Hematopoietic multipotent progenitor cell treated with erythropoietin and hydrocortisone succinate and interleukin-3 and kit ligand, for 6 days (in vitro differentiated cells): ENCODE data around the gene DNPEP.

Experiments
- DNase-seq: peaks from one replicate; pipeline ENCODE4 v3.0.0-alpha.2; 2015

DNPEP gene

DNA sequence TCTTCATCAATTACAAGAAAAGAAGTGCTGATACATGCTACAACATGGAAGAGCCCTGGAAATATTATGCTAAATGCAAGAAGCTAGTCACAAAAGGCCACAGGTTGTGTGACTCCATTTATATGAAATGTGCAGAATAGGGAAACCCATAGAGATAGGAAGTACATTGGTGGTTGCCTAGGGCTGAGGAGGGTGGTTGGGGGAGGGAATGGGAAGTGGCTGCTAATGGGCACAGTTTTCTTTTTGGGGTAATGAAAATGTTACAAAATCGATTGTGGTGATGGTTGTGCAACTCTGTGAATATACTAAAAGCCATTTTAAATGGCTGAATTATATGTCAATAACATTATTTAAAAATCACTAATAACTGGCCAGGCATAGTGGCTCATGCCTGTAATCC, 30.9 kb downstream of the DNPEP start:
- peak; percentile 60 for DNase-seq

DNA sequence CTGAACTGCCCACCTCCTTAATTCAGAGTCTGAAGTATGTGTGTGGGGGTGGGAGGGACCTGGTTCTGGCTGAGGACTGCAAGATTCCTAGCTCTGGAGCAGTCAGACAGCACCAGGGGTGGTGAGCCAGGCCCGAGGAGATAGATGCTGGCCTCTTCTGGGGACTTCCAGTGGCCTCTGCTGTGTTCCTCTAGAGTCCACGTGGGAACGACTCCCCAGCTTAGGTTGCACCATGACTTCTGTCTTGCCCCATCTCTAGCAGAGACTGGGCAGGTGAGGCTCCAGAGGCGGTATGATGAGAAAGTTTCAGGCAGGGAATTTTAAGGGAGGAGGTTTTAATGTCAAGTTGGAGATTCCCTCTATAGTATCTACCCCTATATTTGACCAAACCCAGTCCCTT, 33.1 kb downstream of the DNPEP start:
- DNase-seq, result no peak

DNA sequence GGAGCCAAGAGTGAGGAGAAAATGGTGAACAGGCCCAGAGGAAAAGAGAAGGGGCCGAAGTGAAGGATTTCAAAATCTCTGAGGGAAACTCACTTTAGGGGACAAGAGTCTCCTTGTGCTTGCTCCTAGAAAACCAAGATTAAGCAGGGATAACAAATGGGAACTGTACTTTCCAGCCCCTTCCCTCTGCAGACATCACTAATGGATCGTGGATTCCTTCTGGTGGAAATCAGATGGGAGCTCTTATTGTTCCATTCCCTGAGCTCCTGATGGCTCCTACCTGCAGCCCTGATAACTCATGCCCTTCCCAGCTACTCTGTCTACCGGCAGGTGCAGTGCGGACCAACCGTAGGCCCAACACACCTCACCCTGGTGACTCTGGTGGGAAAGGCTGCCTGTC, 34.6 kb downstream of the DNPEP start:
- DNase-seq, result no peak

DNA sequence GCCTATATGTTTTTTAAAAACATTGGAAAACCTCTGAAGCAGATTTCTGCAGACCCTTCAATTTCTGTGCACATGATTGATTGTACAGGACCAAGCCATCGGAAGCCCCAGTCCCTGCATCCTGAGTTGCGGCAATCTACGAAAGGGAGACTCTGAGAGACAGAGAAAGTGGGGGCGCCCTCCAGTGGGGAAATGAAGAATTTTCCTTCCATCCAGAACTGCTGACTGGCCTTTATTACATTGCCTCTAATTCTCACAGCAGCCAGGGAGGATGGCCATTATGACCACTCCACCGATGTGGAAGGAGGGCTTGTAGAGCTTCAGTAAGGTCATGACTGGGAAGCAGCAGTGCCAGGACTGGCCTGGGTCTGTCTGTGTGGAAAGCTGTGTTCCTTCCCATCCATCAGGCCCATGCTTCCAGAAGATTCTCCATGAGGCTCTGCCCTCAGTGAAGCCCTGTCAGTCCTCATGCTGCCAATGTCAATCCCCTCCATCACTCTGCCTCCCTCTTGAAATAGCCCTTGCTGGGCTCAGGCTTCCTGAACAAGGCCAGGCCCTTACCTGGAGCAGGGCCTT, 35.2 kb downstream of the DNPEP start:
- DNase-seq, result peak; percentile 88

DNA sequence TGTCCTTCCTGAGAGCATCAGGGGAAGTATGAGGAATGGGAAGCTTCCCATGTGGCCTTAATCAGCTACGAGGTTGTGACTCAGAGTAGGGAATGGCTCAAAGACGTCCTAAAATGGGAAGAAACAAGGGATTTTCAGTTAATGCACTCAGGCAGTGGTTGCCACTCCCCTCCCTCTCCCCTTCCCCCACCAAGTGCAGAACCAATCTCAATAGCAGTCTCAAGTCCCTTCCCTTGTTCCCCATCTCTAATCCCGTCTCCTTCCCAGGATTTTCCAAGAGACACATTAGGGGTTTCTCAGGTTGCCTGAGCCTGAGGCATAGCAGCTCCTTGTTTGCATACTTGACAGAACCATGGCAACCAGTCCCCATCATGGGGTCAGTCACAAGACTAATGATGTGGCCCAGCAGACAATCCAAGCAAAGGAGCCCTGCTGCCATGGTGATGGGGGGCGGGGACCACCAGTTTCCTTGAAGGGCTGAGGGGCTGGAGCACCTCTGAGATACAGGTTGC, 36.9 kb downstream of the DNPEP start:
- DNase-seq, result no peak

DNA sequence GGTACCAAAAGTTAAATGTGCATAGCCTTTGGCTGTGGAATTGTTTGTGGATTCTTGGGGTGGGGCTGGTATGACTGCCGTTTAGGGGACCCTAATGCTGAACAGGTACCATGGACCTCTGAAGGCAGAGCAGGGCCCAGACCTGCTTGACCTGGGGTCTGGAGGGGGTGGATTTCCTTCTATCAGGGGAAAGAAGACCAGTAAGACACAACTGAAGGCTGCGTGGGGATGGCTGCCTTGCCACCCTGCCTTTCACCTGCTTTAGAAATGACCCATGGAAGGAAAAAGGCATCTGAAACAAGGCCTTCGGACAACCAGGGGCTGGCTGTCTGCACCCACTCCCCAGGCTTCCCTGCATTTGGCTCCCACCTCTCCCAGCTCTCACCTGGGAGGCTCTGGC, 37.5 kb downstream of the DNPEP start:
- no peak for DNase-seq

DNA sequence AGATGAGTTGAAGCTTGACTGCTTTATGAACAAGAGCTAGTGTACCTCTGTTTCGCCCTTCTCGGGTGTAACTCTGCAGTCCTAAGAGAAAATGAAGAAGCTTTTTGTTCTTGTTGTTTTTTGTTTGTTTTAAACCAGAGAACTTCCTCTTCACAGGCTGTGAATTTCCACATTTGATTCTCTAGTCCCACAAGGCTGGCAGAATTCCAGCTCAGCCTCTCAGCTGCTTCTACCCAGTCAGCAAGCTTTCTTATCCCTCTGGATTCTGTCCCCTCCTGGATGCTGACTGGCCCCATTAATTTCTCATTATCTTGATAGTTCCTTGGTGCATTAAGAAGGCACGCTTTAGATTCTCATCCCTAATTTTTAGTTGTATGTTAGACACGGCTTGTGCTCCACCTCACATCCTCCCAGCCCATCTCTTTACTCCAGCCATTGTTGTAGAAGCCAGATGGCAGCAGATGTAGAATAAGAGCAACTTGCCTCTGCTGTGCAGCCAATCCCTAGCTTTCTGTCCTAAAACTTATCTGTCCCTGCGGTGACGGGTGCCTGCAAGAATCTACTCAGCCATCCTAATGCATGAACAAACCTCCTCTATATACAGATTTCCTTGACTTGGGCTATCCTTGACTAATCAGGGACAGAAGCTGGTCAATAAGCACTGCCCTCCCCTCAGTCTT, 42.8 kb downstream of the DNPEP start:
- DNase-seq, result peak; percentile 24

DNA sequence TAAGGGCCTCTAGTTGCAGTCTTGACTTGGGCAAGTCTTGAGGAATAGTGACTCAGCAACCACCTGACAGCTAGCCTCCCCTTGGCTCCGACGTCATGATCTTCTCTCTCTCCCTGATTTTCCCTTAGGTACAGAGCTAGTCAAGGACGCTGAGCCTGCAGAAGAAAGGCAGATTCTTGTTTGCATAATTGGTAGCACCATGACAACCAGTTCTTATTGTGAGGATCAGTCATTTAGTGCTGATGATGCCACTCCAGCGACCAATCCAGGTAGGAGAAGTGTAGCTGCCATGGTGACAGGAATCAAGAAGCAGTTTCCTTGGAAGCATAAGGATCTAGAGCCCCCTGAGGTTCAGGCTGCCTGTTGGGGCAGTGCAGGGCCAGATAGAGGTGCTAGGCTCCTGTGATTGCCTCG, 52.3 kb downstream of the DNPEP start:
- DNase-seq, result no peak

DNA sequence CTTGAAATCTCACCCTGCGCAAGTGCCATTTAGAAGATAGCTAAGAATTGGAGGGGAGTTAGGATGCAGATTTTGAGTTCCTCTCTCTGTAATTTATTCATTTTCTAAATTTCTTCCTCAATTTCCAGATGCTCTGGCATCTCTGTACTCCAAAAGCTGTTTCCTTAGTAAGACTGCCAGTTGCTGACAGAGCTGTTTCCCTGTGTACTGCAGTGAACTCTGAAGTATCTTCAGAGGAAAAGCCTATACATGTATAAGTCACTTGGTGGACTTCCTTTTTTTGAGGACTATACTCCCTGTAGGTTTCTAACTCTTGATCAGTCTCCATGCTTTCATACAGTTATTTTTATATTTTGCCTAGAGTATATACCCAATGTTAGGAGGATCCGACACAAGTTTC, 53.6 kb downstream of the DNPEP start:
- no peak for DNase-seq

DNA sequence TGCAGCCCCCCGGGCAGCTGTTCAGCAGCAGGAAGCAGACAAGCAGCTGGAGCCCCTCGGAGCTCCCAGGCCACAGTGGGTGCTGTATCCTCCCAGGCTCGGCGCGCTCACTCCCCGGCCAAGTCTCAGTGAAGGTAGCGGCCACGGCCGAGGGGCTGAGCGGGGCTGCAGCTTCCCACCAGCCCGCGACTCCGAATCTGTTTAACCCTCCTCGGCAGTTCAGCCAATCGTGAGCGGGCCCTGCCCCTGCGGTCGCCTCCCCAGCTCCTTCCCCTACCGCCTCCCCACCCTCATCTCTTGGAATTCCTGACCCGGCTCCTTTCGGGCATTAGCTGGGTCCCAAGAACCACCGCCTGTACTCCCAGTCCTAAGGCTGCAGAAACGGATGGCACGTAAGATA, 55.2 kb downstream of the DNPEP start, which contains the start of gene RESP18:
Gene RESP18 (minus strand): TSS at position 203 of the 400 bp plus-strand sequence.
- DNase-seq, result no peak

DNA sequence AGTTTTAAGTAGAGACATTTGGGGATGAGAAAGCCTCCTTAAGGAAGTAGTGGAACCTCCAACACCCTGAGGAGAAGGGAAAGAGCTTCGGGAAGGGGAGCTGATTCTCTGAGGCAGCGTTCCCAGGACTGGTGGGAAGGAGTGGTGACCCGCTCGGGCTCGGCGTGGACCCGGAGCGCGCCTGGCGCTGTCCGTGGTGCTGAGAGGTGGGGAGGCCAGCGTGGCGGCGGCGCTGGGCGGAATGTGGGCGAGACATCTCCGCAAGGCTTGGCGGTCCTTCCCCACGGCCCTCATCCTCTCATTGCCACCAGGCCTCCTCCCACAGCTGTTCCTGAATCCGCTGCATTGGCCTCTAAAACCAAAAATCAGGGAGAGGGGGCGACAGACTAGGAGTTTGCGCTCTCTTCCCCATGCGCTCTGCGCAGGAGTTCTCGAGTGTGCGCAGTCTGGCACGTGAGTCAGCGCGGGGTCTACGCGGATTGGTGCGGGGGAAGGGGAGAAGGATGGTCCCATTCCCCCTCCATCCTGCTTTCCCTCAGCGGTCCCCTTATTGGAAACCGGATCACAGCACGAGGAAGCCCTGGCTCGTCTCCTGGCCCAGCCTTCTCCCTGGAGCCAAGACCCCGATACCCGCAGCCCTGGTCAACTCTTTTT, 56.0 kb downstream of the DNPEP start:
- peak; percentile 60 for DNase-seq

DNA sequence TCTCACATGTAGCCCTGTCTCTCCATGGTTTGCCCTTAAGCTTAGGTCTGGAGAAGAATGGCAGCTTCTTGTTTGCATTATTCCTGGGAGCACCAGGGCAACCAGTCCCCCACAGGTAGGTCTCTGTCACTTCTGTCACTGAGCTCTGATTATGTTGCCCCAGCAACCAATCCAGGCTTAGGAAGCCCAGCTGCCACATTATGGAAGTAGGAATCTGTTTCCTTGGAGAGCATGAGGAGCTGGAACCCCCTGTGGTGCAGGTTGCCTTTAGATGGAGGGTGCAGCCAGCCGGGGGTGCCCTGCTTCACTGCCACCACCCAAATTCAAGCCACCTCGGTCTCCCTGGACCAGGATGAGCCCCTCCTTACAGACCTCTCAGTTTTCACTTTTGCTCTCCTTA, 60.0 kb downstream of the DNPEP start:
- no peak for DNase-seq

DNA sequence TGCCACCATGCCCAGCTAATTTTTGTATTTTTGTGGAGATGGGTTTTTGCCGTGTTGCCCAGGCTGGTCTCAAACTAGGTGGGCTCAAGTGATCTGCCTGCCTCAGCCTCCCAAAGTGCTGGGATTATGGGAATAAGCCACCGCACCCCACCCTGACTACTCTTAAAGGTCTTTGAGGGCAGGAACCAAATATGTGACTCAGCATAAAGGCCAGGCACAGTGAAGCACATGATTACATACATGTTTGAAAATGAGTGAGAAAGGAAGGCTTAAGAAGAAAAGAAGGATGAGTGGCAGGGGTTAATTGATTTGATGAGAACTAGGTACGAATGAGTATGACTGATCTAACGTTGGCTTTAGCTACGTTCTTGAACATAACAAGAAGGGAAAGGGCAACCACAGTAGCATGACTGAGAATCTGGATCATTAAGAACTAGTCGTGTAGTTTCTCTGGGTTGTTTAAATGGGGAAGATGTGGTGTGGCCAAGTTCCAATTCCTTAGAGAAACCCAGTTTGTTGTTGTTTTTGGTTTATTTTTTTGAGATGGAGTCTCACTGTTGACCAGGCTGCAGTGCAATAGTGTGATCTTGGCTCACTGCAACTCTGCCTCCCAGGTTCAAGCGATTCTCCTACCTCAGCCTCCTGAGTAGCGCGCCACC, 61.9 kb downstream of the DNPEP start:
- DNase-seq, result no peak

DNA sequence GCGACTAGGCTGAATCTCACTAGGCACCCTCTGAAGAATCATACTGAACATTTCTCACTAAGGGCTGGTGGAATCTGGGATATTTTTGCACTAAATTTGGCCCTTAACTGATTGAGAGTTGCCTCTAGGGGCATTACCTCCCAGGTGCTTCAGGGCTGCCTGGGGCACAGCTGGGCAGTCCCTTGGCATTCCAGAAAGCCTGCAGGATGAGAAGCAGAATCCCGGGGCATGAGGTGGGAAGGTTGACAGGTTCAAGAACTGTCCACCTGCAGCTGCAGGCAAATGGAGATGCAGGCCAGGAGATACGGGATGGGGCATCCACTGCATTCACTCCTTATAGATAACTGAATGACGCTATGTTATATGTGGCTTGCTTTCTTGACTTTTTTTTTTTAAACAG, 62.6 kb downstream of the DNPEP start:
- DNase-seq, result no peak

DNA sequence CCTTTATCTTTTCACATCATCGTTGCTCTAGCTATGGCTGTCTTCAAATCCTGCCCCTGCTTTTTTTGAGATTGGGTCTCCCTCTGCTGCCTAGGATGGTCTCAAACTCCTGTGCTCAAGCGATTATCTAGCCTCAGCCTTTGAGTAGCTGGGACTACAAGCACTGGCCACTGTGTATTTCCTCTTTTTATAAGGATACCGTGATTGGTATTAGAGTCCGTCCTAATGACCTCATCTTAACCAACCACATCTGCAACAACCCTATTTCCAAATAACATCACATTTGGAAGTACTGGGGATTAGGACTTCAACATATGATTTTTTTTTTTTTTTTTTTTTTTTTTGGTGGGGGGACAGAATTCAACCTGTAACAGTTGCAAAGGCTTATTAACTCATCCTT, 64.3 kb downstream of the DNPEP start:
- no peak for DNase-seq
